Heart left ventricle (tissue), 16 donors: ENCODE data around the gene NOVA1. TPM values are rescaled to one million over a fixed set of nuclear protein-coding genes. Genes with fewer than 3 reads are reported as not detected.

Experiments
- ATAC-seq, 4 donors: fragments of 200-7000 bp; cut with Tn5 transposase; one replicate each; pipeline ENCODE4 v1.9.1; 2020 to 2022; ENCODE audit warnings: moderate library complexity in 4 of 4, mild to moderate bottlenecking in 3 of 4, moderate number of reproducible peaks in 1 of 4
- DNase-seq, 5 donors: peaks; one replicate each; pipeline ENCODE4 v3.0.0-alpha.2; 2020
- H3K27ac ChIP-seq, 12 donors: fragments of 200-600 bp; sonication (generic) in 4 of 12; one replicate each; pipeline versions ENCODE4 v1.5.0 to v1.8.0; 2016 to 2022; ENCODE audit warnings: mild to moderate bottlenecking in 2 of 12
- H3K27me3 ChIP-seq, 9 donors: fragments of 200-600 bp; sonication (generic) in 2 of 9; one replicate each; pipeline versions ENCODE4 v1.5.1 to v1.8.0; 2016 to 2022; ENCODE audit warnings: mild to moderate bottlenecking in 3 of 9
- H3K36me3 ChIP-seq, 9 donors: fragments of 200-600 bp; sonication (generic) in 2 of 9; one replicate each; pipeline versions ENCODE4 v1.5.0 to v1.8.0; 2018 to 2022; ENCODE audit warnings: mild to moderate bottlenecking in 2 of 9
- H3K4me1 ChIP-seq, 12 donors: fragments of 200-600 bp; sonication (generic) in 4 of 12; one replicate each; pipeline versions ENCODE4 v1.5.0 to v1.8.0; 2016 to 2022; ENCODE audit warnings: mild to moderate bottlenecking in 3 of 12
- H3K4me3 ChIP-seq, 12 donors: fragments of 200-600 bp; sonication (generic) in 4 of 12; one replicate each; pipeline versions ENCODE4 v1.5.0 to v1.8.0; 2017 to 2022; ENCODE audit warnings: mild to moderate bottlenecking in 9 of 12, moderate library complexity in 4 of 12
- H3K9me3 ChIP-seq, 12 donors: fragments of 200-600 bp; sonication (generic) in 4 of 12; one replicate each; pipeline versions ENCODE4 v1.5.0 to v1.8.0; 2016 to 2022; ENCODE audit warnings: mild to moderate bottlenecking in 1 of 12
- POLR2A ChIP-seq, 2 donors: fragments of 450-650 bp; IDR thresholded peaks; one replicate each; pipeline ENCODE4 v1.6.1; 2017; ENCODE audit warnings: antibody characterized with exemption in 2 of 2, mild to moderate bottlenecking in 2 of 2, moderate library complexity in 2 of 2
- WGBS, 4 donors: extraction: QIAGEN DNeasy Blood & Tissue Kit in 2 of 4; methylation state at CpG; one replicate each; pipeline versions ENCODE4 v1.1.5 to v1.1.7; 2013 to 2018; 5-methylcytosine and 5-hydroxymethylcytosine counted together
- intact Hi-C, 10 donors: fragments of 100-400 bp; cut with DNase I; formaldehyde crosslinking; loops; one replicate each; pipeline versions ENCODE4 v1.11.1 to v1.14.2; 2022
- polyA plus RNA-seq, 2 donors: library from polyadenylated mRNA; stranded (reverse); fragments of 200-250 nt; gene quantifications; one replicate each; pipeline ENCODE4 v1.2.3, GENCODE V29; 2013
- total RNA-seq, 9 donors: library from RNA; depleted of rRNA in 2 of 9; stranded (reverse); fragments of >200 nt in 2 of 9; fragmentation: NEBNext Ultra II Directional in 3 of 9; extraction: Animal tissue kit (Norgen Biotek cat#: 25700) in 3 of 9; gene quantifications; one replicate each; pipeline versions ENCODE4 v1.1.0 to v1.2.4, GENCODE V29; 2016 to 2023
- TF ChIP-seq, protein P1 (sequence below), 12 donors: fragments of 200-600 bp; sonication (generic) in 4 of 12; IDR thresholded peaks; one replicate each; pipeline versions ENCODE4 v1.5.0 to v1.8.0; 2018 to 2022; ENCODE audit warnings: antibody characterized with exemption in 12 of 12, mild to moderate bottlenecking in 5 of 12
- donor health status: ischemic (EF 13 %, LVEDD 7.1; RV severe dilation, severe dysfunction).
- donor health status: healthy with polysubstance abuse.
- donor health status: DM: no; HTN: yes; CAD: no.
- donor health status: DM: no; HTN: no; CAD: no.
- donor health status: ischemic (EF 25% LVEDD 6.9; RV normal size, moderate dysfunction).
- donor health status: ischemic (EF 25% LVEDD 5.7; RV mildly dilated, moderate dysfunction).
- donor health status: healthy.
- donor health status: DM: yes; HTN: yes; CAD: no.
- donor health status: ischemic (EF 35%, LVEDD 5.7; RV mildly dilated, moderate dysfunction).
- donor health status: nonischemic (EF 11% LVEDD 7.7; RV severe dilation, severe dysfunction).
- donor health status: DM: yes; HTN: yes; CAD: no.
- donor health status: PGD.
- donor health status: ischemic (EF 29% LVEDD 5.4; RV normal size, mild dysfunction).
- donor health status: nonischemic (EF 23%, LVEDD 6.1; RV moderate dilation, normal function).

The NOVA1 gene
- total and polyA plus RNA-seq, 11 donors, result 0.60 to 3.8 (median 2.4) TPM

DNA sequence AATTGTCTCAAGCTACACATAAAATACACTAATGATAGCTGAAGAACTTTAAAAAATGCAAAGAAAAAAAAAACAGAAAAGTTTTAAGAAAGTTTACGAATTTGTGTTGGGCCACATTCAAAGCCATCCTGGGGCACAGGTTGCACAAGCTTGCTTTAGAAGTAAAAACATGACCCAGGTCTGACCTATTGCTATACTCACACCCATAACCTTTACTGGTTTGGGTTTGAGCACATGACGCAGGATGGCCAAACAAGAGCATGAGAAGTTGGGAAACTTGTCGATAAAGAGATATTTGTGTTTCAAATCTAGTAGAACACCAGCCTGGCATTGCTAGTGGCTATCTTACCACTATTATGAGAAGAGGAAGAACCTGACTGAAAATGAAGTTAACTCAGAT is 143.7 kb downstream of the NOVA1 start:
- TF ChIP-seq, protein P1, sequence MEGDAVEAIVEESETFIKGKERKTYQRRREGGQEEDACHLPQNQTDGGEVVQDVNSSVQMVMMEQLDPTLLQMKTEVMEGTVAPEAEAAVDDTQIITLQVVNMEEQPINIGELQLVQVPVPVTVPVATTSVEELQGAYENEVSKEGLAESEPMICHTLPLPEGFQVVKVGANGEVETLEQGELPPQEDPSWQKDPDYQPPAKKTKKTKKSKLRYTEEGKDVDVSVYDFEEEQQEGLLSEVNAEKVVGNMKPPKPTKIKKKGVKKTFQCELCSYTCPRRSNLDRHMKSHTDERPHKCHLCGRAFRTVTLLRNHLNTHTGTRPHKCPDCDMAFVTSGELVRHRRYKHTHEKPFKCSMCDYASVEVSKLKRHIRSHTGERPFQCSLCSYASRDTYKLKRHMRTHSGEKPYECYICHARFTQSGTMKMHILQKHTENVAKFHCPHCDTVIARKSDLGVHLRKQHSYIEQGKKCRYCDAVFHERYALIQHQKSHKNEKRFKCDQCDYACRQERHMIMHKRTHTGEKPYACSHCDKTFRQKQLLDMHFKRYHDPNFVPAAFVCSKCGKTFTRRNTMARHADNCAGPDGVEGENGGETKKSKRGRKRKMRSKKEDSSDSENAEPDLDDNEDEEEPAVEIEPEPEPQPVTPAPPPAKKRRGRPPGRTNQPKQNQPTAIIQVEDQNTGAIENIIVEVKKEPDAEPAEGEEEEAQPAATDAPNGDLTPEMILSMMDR (IDR thresholded peaks at IDR 0.05), result no peak
- peaks cover 0 to 10% (median 0%) of the 10 kb centered on the region in 12 donors for H3K9me3 ChIP-seq
- H3K27ac ChIP-seq, result no peak overlapping the region
- no peak for ATAC-seq
- H3K4me3 ChIP-seq, result no peak overlapping the region
- no peaks in the 10 kb centered on the region for H3K27me3 ChIP-seq
- no peaks in the 10 kb centered on the region for H3K4me1 ChIP-seq
- WGBS, 4 donors, result 88 to 93% (median 90%) methylated on average over 3 of the region's 3 CpGs
- intact Hi-C loops, result no loop called here
- no peak for DNase-seq
- no peaks in the 10 kb centered on the region for H3K36me3 ChIP-seq

- no peak for DNase-seq
- Histone ChIP-seq H3K4me3 (no peak overlapping the region), H3K27me3 (no peaks in the 10 kb centered on the region), H3K27ac (no peak overlapping the region), H3K36me3 (no peaks in the 10 kb centered on the region), H3K4me1 (no peaks in the 10 kb centered on the region), H3K9me3 (no peaks in the 10 kb centered on the region)
- intact Hi-C loops, result no loop called here
- no peak for ATAC-seq
- WGBS, 4 donors, result 55 to 71% (median 63%) methylated on average over 3 to 5 of the region's 5 CpGs
- TF ChIP-seq, protein P1 (IDR thresholded peaks at IDR 0.05), result no peak
- TF ChIP-seq POLR2A (IDR thresholded peaks at IDR 0.05), result no peak
Observed at GRCh38 chr14:26448181-26448855, 149.5 kb downstream of the NOVA1 start.

DNA sequence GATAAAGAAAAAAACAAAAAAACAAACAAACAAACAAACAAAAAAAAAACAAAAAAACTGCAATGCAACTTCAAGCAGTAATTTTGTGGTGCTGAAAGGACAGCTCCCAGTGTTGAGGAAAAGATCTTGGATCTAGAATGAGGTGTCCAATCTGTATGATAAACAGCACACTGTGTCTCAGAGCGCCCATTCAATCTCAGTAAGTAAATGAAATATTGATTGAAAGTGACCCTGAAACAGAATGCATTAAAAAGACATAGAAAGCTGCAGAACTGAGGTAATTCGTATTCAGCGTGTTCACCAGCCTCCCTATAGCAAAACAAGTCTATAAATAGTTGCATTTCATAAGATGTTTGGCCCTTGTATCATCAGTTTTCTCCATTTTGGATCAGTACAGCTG is 153.0 kb downstream of the NOVA1 start:
- intact Hi-C loops, result no loop called here
- Histone ChIP-seq H3K27ac (no peak overlapping the region), H3K36me3 (no peaks in the 10 kb centered on the region), H3K27me3 (no peaks in the 10 kb centered on the region), H3K9me3 (no peaks in the 10 kb centered on the region), H3K4me1 (no peaks in the 10 kb centered on the region), H3K4me3 (no peak overlapping the region)
- ATAC-seq (no peak), DNase-seq (no peak)
- WGBS, 4 donors, result 67 to 76% (median 75%) methylated on average over 3 of the region's 3 CpGs
- TF ChIP-seq, protein P1 (IDR thresholded peaks at IDR 0.05), result no peak
- no peak for TF ChIP-seq POLR2A (IDR thresholded peaks at IDR 0.05)

GRCh38 chr14:26443654-26444053 is 154.2 kb downstream of the NOVA1 start:
- H3K9me3 ChIP-seq, result no peaks in the 10 kb centered on the region
- no peak for DNase-seq
- no peaks in the 10 kb centered on the region for H3K36me3 ChIP-seq
- no peak overlapping the region for H3K27ac ChIP-seq
- ATAC-seq, result no peak
- no peaks in the 10 kb centered on the region for H3K27me3 ChIP-seq
- H3K4me3 ChIP-seq, result no peak overlapping the region
- WGBS, 4 donors, result 77 to 87% (median 82%) methylated on average over 2 of the region's 2 CpGs
- no peak for TF ChIP-seq POLR2A (IDR thresholded peaks at IDR 0.05)
- TF ChIP-seq, protein P1 (IDR thresholded peaks at IDR 0.05), result no peak
- H3K4me1 ChIP-seq, result no peaks in the 10 kb centered on the region
- intact Hi-C loops, result no loop called here
